GM19351 (cell line): ENCODE measurements around the gene EMC10.

ENCODE experiments used
- ATAC-seq: cut with Tn5 transposase; IDR thresholded peaks from one replicate; pipeline ENCODE4 v1.9.1; 2021; ENCODE audit warnings: mild to moderate bottlenecking, moderate library complexity; ENCODE audit not compliant: unreplicated experiment

The EMC10 gene

GRCh38 chr19:50477751-50478515, 1.6 kb downstream of the EMC10 start:
- ATAC-seq: no peak

GRCh38 chr19:50478901-50479715, 2.8 kb downstream of the EMC10 start:
- ATAC-seq: no peak

- ATAC-seq: no peak
Observed at GRCh38 chr19:50479761-50480251, 3.5 kb downstream of the EMC10 start.

- no peak for ATAC-seq
Observed at GRCh38 chr19:50480281-50481111, 4.2 kb downstream of the EMC10 start.

GRCh38 chr19:50481351-50482149, 5.2 kb downstream of the EMC10 start:
- ATAC-seq: no peak

GRCh38 chr19:50482271-50482855, 6.1 kb downstream of the EMC10 start:
- ATAC-seq: no peak

- ATAC-seq: no peak
Observed at GRCh38 chr19:50482916-50483315, 6.6 kb downstream of the EMC10 start.

- ATAC-seq: no peak
Observed at GRCh38 chr19:50485284-50485955, 9.1 kb downstream of the EMC10 start.

GRCh38 chr19:50486823-50487515, 10.7 kb downstream of the EMC10 start:
- ATAC-seq: no peak

GRCh38 chr19:50488389-50489194, 12.3 kb downstream of the EMC10 start:
- no peak for ATAC-seq

GRCh38 chr19:50489461-50490011, 13.2 kb downstream of the EMC10 start:
- no peak for ATAC-seq

- ATAC-seq: no peak
Observed at GRCh38 chr19:50490411-50490811, 14.1 kb downstream of the EMC10 start.

GRCh38 chr19:50490991-50491472, 14.7 kb downstream of the EMC10 start:
- no peak for ATAC-seq

- ATAC-seq: no peak
Observed at GRCh38 chr19:50492303-50493052, 16.2 kb downstream of the EMC10 start.

GRCh38 chr19:50493171-50493570, 16.9 kb downstream of the EMC10 start:
- ATAC-seq: no peak

GRCh38 chr19:50494186-50495019, 18.1 kb downstream of the EMC10 start:
- ATAC-seq: no peak
